AG04450 (cell line): ENCODE results near the gene WWP2. TPM values are rescaled to one million over a fixed set of nuclear protein-coding genes. Genes with fewer than 3 reads are reported as not detected.
"Not testable (repeated sequence)": the region's sequence is repeated elsewhere in the genome, so short reads cannot be mapped to it uniquely, and the experiment has no call there.

Experiments used
- CTCF ChIA-PET: fragments of 300-600, 350-600 bp; formaldehyde crosslinking; extraction: SDS; loops from one replicate; lab custom pipeline; 2022; ENCODE audit warnings: antibody characterized with exemption, inconsistent platforms; lab: Charles Lee
- POLR2A ChIA-PET: fragments of 350-600 bp; formaldehyde crosslinking; extraction: SDS; loops from one replicate; lab custom pipeline; 2021; ENCODE audit warnings: antibody characterized with exemption, inconsistent platforms; lab: Yijun Ruan, JAX
- DNase-seq: peaks from one replicate; pipeline ENCODE4 v3.0.0-alpha.2; 2011; ENCODE audit warnings: low read depth, low spot score
- H3K27ac ChIP-seq: one replicate; pipeline ENCODE4 v1.5.1; 2012; ENCODE audit warnings: low read depth, low read length, control low read depth
- H3K27me3 ChIP-seq: one replicate; pipeline ENCODE4 v1.6.0; 2012; ENCODE audit warnings: low read length; ENCODE audit not compliant: control insufficient read depth, insufficient read depth
- H3K4me3 ChIP-seq: 2 replicates; pipeline ENCODE4 v1.5.1; 2011; ENCODE audit warnings: mild to moderate bottlenecking, low read depth, low read length, control low read depth
- H3K9me3 ChIP-seq: 2 replicates; pipeline ENCODE4 v1.5.1; 2012; ENCODE audit warnings: low read length; ENCODE audit not compliant: control insufficient read depth, insufficient read depth
- CTCF ChIP-seq: IDR thresholded peaks from 2 replicates; pipeline ENCODE4 v1.5.1; 2011; ENCODE audit warnings: low read depth, low read length, control low read depth, inconsistent platforms
- polyA plus RNA-seq: library from polyadenylated mRNA; depleted of rRNA; stranded (reverse); fragments of >200 nt; gene quantifications from 2 replicates; pipeline ENCODE4 v1.2.3, GENCODE V29; 2011

WWP2 gene
- polyA plus RNA-seq, 1 experiment, result 13.4 TPM

GRCh38 chr16:69754469-69755310 is 7.4 kb upstream of the WWP2 start, which contains the start of gene NOB1:
Gene NOB1, minus strand, starts transcription at chr16:69754926. Its CDS starts 16 bp downstream, at chr16:69754910.
- peak within 1 kb of the TSS; percentile 100 for H3K4me3 ChIP-seq
- ChIA-PET CTCF (interaction anchor here (0.5 to 5.4 kb wide), 62 partner anchors 8 to 497 kb away, joined by 3 to 61 read pairs (median 4); partner anchors contain the start of genes NQO1, TERF2 and WWP2), POLR2A (interaction anchor here (0.5 to 2.3 kb wide), 10 partner anchors 8 to 373 kb away, joined by 3 to 18 read pairs (median 4); partner anchors contain the start of gene NQO1)
- TF ChIP-seq CTCF, result peak; percentile 99
- H3K27ac ChIP-seq, result peak within 1 kb of the TSS; percentile 11
- peaks cover 4% of the 10 kb centered on the region for H3K27me3 ChIP-seq
- DNase-seq, result peak; percentile 95
- peaks cover 5% of the 10 kb centered on the region; the same call in 1 of the 2 replicates for H3K9me3 ChIP-seq

- Histone ChIP-seq H3K27me3 (peaks cover 4% of the 10 kb centered on the region), H3K27ac (no peak overlapping the region), H3K9me3 (peaks cover 5% of the 10 kb centered on the region; the same call in 1 of the 2 replicates), H3K4me3 (no peak overlapping the region)
- POLR2A ChIA-PET, result interaction anchor here (0.6 kb wide), 1 partner anchor 45 kb away, joined by 3 read pairs; no protein-coding TSS in a partner anchor
- DNase-seq, result no peak
- no peak for TF ChIP-seq CTCF
- CTCF ChIA-PET, result interaction anchor here (5.4 kb wide), 1 partner anchor 359 kb away, joined by 61 read pairs; no protein-coding TSS in a partner anchor
Measured at GRCh38 chr16:69756705-69757104, 5.4 kb upstream of the WWP2 start.

GRCh38 chr16:69757375-69757774 is 4.8 kb upstream of the WWP2 start:
- H3K27ac ChIP-seq, POLR2A ChIA-PET, H3K4me3 ChIP-seq, H3K9me3 ChIP-seq, H3K27me3 ChIP-seq, DNase-seq: not testable (repeated sequence)
- CTCF ChIA-PET, result interaction anchor here (5.4 kb wide), 1 partner anchor 360 kb away, joined by 61 read pairs; no protein-coding TSS in a partner anchor

GRCh38 chr16:69762814-69763598 is 874 bp downstream of the WWP2 start:
- peak overlapping the region; percentile 98 for H3K4me3 ChIP-seq
- peak overlapping the region; percentile 80 for H3K27ac ChIP-seq
- no peak for DNase-seq
- ChIA-PET POLR2A (interaction anchor here (1.0 kb wide), 1 partner anchor 37 kb away, joined by 6 read pairs; the partner anchor contains the start of gene NQO1), CTCF (interaction anchor here (0.6 to 3.6 kb wide), 4 partner anchors 9 to 167 kb away, joined by 3 to 12 read pairs (median 8); partner anchors contain the start of gene NOB1)
- no peak for TF ChIP-seq CTCF
- H3K27me3 ChIP-seq, result no peaks in the 10 kb centered on the region
- no peaks in the 10 kb centered on the region for H3K9me3 ChIP-seq

GRCh38 chr16:69763599-69763942 is 1.4 kb downstream of the WWP2 start:
- POLR2A ChIA-PET, result interaction anchor here (1.0 kb wide), 1 partner anchor 37 kb away, joined by 6 read pairs; the partner anchor contains the start of gene NQO1
- Histone ChIP-seq H3K9me3 (no peaks in the 10 kb centered on the region), H3K27me3 (no peaks in the 10 kb centered on the region), H3K4me3 (no peak overlapping the region), H3K27ac (no peak overlapping the region)
- CTCF ChIA-PET, result interaction anchor here (1.4 to 3.6 kb wide), 2 partner anchors 9 to 167 kb away, joined by 11 to 12 read pairs; partner anchors contain the start of gene NOB1
- DNase-seq, result no peak
- TF ChIP-seq CTCF, result no peak
